Neural progenitor cell (in vitro differentiated cells): ENCODE data around the gene DNAI4.

ENCODE experiments used
- EZH2 ChIP-seq: fragments of 200-600 bp; sonication (generic); IDR thresholded peaks from 2 replicates; pipeline ENCODE4 v1.6.1; 2017; ENCODE audit warnings: antibody characterized with exemption, mild to moderate bottlenecking, moderate library complexity
- EZH2phosphoT487 ChIP-seq: fragments of 200-600 bp; sonication (generic); IDR thresholded peaks from 2 replicates; pipeline ENCODE4 v1.6.1; 2017; ENCODE audit warnings: antibody characterized with exemption
- TF ChIP-seq, protein P1 (sequence below): fragments of 200-600 bp; sonication (generic); IDR thresholded peaks from 2 replicates; pipeline ENCODE4 v1.5.1; 2017; ENCODE audit warnings: antibody characterized with exemption, mild to moderate bottlenecking

DNA sequence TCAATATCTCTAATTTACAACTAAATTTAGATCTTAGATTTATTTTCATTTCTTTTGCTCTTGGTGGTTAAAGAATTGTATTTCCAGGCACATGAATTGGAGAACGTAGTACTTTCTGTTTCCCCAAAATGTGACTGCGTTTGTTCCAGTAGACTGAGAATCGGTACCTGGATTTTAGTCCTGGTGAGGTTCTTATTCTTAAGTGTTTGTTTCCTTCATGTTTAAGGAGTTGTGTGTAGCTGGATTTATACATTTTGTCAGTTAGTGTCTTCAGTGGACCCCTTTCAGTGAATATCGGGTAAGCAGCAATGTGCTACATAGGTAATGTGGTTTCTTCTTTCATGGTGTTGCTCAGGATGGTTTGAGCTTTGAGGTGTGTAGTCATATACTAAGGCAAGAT, 6.9 kb upstream of the DNAI4 start:
- TF ChIP-seq, protein P1, sequence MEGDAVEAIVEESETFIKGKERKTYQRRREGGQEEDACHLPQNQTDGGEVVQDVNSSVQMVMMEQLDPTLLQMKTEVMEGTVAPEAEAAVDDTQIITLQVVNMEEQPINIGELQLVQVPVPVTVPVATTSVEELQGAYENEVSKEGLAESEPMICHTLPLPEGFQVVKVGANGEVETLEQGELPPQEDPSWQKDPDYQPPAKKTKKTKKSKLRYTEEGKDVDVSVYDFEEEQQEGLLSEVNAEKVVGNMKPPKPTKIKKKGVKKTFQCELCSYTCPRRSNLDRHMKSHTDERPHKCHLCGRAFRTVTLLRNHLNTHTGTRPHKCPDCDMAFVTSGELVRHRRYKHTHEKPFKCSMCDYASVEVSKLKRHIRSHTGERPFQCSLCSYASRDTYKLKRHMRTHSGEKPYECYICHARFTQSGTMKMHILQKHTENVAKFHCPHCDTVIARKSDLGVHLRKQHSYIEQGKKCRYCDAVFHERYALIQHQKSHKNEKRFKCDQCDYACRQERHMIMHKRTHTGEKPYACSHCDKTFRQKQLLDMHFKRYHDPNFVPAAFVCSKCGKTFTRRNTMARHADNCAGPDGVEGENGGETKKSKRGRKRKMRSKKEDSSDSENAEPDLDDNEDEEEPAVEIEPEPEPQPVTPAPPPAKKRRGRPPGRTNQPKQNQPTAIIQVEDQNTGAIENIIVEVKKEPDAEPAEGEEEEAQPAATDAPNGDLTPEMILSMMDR = no peak
- no peak for TF ChIP-seq EZH2
- no peak for TF ChIP-seq EZH2phosphoT487
